Stomach (tissue), 4 donors: ENCODE measurements around the gene SLC1A2.

Experiments
- POLR2A ChIP-seq, 4 donors: fragments of 450-650 bp; IDR thresholded peaks; one replicate each; pipeline ENCODE4 v1.6.1; 2016; ENCODE audit warnings: antibody characterized with exemption in 4 of 4, control low read depth in 2 of 4, mild to moderate bottlenecking in 1 of 4, moderate library complexity in 1 of 4
- TF ChIP-seq, protein P1 (sequence below), 7 experiments: fragments of 450-650 bp in 4 of 7; fragments of 200-600 bp in 3 of 7; sonication (generic) in 3 of 7; IDR thresholded peaks; one replicate each; pipeline ENCODE4 v1.5.1; 2016 to 2019; ENCODE audit warnings: antibody characterized with exemption in 7 of 7, control low read depth in 2 of 7, mild to moderate bottlenecking in 1 of 7

- TF ChIP-seq, protein P1, sequence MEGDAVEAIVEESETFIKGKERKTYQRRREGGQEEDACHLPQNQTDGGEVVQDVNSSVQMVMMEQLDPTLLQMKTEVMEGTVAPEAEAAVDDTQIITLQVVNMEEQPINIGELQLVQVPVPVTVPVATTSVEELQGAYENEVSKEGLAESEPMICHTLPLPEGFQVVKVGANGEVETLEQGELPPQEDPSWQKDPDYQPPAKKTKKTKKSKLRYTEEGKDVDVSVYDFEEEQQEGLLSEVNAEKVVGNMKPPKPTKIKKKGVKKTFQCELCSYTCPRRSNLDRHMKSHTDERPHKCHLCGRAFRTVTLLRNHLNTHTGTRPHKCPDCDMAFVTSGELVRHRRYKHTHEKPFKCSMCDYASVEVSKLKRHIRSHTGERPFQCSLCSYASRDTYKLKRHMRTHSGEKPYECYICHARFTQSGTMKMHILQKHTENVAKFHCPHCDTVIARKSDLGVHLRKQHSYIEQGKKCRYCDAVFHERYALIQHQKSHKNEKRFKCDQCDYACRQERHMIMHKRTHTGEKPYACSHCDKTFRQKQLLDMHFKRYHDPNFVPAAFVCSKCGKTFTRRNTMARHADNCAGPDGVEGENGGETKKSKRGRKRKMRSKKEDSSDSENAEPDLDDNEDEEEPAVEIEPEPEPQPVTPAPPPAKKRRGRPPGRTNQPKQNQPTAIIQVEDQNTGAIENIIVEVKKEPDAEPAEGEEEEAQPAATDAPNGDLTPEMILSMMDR (IDR thresholded peaks at IDR 0.05) = no peak
- TF ChIP-seq POLR2A (IDR thresholded peaks at IDR 0.05) = no peak
These were observed 156.6 kb downstream of the SLC1A2 start for GRCh38 chr11:35262735-35263134.
